IPS DF 4.7 (cell line): ENCODE data around the gene CHODL.

ENCODE experiments used
- DNase-seq: peaks from one replicate; pipeline ENCODE4 v3.0.0-alpha.2; 2013; ENCODE audit warnings: low spot score; ENCODE audit errors: extremely low read depth

The CHODL gene, protein sequence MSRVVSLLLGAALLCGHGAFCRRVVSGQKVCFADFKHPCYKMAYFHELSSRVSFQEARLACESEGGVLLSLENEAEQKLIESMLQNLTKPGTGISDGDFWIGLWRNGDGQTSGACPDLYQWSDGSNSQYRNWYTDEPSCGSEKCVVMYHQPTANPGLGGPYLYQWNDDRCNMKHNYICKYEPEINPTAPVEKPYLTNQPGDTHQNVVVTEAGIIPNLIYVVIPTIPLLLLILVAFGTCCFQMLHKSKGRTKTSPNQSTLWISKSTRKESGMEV

DNA sequence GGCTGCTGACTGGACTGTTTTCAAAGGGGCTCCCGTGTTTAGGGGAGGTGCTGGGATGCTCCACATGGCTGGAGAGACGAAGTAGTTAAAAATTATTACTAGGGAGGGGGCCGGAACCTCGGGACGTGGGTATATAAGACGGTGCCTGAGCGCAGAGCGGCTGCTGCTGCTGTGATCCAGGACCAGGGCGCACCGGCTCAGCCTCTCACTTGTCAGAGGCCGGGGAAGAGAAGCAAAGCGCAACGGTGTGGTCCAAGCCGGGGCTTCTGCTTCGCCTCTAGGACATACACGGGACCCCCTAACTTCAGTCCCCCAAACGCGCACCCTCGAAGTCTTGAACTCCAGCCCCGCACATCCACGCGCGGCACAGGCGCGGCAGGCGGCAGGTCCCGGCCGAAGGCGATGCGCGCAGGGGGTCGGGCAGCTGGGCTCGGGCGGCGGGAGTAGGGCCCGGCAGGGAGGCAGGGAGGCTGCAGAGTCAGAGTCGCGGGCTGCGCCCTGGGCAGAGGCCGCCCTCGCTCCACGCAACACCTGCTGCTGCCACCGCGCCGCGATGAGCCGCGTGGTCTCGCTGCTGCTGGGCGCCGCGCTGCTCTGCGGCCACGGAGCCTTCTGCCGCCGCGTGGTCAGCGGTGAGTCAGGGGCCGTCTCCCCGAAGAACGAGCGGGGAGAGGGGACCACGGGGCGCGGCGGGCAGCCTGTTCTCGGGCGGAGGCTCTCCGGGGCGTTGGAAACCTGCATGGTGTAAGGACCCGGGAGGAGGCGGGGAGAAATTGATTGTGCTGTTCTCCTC is at the start of gene CHODL:
Gene CHODL, plus strand, starts transcription at position 163 of the 793 bp plus-strand sequence. Its CDS starts 391 bp downstream, at position 554.
- DNase-seq, result no peak

DNA sequence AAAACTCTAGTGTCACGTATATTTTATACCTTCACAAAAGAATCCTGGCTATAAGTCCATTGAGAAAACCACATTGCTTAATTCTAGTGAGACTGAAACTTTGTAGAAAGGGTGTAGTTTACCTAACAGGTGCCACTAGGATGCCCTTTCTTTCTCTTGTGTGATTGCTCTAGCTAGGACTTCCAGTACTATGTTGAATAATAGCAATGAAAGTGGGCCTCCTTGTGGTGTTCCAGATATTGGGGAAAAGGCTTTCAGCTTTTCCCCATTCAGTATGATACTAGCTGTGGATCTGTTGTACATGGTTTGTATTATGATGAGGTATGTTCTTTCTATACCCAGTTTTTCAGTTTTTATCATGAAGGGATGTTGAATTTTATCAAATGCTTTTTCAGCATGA is 39.7 kb upstream of the CHODL start:
- no peak for DNase-seq

DNA sequence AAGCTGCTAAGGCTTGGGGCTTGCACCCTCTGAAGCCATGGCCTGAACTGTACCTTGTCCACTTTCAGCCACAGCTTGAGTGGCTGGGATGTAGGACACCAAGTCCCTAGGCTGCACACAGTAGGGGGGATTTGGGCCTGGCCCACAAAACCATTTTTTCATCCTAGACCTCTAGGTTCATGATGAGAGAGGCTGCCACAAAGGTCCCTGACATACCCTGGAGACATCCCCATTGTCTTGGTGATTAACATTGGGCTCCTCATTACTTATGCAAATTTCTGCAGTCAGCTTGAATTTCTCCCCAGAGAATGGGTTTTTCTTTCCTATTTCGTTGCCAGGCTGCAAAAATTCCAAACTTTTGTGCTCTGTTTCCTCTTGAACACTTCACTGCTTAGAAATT is 26.3 kb upstream of the CHODL start:
- peak; percentile 9 for DNase-seq

DNA sequence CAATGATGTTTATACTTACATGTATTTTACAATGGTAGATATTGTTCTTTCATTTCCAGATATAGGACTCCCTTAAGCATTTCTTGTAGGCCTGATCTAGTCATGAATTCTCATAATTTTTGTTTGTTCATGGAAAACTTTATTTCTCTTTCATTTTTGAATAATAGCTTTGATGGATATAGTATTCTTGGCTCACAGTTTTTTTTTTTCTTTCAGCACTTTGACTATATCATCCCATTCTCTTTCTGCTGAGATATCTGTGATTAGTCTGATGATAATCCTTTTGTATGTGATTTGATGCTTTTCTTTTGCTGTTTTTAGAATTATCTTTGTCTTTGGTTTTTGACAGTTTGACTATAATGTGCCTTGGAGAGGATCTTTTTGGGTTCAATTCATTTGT is 24.1 kb upstream of the CHODL start:
- DNase-seq, result no peak

DNA sequence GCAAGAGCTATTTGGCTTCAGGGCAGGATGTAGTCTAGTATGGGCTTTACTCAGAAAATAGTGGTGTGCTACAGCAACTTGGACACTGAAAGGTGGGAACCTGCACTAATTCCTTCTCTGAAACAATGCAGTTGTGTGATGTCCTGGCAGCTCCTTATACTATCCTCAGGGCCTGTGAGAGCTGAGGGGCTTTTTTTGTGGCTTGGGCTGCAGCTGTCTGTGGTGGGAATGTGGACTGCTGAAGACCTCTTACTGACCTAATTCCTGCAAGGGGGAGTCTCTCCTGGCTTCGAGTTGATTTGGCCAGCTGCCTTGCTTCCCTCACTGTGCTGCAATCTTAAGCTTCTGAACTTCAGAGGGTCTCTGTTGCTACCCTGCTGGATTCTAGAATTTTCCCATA is 22.3 kb upstream of the CHODL start:
- no peak for DNase-seq

DNA sequence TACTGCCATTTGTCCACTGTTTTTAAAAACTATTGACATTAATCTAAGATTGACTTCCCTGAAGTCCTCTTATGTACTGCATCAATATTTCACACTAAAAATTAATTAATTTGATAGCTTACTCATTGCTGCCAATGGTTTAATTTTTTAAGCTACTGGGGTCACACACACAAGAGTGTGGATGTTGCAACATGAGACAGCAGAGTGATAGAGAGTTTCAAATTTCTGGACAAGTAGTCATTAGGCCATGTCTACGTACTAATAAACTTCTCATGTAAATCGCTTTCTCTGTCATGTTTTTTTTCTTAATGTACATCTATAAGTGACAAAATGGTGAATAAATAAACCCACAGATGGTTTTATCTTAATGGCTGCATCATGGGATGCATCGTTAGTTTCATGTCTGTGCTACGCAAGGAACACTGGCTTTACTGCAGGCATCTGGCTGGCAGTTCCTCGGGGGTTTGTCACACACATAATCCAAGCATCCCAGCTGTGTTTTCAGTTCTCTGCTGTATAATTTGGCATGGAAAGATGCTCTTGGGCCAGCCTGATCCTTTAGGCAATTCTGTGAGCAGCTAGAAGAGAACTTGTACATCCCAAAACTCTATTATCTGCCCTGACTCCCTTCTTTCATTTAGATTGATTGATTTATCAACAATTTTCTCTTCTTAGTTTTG is 16.4 kb upstream of the CHODL start:
- no peak for DNase-seq

DNA sequence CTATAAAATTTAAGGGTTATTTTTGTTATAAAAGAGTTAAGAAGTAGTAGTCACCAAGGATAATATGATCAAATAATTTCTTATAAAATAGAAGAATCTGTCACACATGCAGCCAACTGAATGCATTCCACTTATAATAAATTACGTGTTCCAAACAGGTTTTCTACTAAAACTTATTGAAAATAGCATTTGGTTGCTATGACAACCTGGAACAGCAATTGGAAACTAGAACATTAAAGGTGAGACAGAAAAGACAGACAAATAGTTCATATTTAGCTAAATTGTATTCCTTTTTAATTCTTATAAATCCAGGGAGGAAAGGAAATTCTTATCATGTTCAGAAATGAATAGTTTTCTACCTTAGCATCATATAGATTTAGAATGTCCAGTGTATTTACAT is 9.1 kb upstream of the CHODL start:
- no peak for DNase-seq

DNA sequence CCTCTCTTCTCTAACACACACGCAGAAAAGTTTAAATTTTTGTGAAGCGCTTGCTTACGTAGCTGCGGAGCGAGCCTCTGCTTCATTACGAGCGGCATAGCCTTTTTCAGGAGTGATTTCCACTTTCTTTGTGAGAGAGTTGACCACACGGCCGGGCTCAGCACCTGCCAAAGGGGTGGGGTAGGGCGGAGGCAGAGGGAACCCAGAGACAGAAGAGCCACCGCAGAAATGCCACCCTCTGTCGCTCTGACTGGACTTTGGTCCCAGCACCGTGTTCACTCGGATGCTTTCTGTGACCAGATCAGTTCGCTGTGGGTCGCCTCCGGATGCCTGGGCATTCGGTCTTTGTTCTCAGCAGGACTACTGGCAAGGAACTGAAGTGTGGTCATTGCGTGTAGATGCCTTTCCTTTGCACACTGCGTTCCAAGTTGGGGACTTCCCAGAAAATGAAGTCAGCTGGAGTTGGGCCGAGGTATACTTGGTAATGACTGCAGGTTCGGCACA is 883 bp downstream of the CHODL start:
- DNase-seq, result no peak

DNA sequence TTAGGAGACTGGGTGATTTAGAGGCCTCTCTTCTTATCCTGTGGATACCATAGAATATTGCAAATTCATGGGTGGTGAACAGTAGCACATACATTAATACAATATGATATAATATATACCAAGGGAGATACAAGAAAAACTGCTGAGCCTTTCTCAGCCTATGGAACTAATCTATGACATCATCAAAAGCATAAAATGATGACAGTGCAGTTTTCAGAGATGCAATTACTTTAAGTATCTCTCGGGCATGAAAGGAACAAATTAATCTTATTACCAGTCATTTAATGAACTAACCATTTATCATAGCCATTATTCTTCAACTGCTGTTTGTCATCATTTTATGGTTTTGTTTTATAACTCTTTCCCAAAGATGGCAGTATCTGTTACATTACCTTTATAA is 3.5 kb downstream of the CHODL start:
- no peak for DNase-seq

DNA sequence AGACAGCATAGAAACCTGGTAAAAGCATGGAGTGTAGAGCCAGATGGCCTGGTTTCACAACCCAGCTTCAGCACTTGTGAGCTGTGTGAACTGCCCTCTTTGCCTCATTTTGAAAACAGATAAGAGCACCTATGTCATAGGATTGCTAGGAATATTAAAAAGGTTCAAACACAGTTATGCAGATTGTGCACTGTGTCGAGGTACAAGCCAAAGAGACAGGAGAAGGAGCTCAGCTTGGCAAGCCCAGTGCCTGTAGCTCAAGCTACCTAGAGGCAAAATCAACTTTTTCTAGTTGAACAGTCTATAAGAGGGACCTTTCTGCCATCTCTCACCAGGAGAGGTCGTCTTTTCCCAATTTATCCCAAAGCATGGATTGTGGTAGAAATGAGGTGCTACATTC is 5.0 kb downstream of the CHODL start:
- DNase-seq, result no peak

DNA sequence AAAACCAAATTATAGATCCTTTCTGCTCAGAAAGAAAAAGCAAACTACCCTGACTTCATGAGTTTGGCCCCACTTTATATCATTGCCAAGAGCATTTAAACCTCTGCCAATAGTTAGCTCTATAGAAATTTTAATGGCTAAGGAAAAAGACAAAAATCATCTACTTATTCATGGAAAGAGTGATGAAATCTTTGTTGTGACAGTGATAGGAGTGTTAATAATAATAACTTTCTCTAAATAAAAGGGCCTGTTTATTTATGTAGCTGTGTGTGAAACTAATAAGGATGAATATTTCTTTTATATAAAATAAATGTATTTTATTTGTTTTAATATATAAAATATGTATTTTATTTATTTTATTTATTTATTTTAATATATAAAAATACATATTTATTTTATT is 6.4 kb downstream of the CHODL start:
- DNase-seq, result no peak

DNA sequence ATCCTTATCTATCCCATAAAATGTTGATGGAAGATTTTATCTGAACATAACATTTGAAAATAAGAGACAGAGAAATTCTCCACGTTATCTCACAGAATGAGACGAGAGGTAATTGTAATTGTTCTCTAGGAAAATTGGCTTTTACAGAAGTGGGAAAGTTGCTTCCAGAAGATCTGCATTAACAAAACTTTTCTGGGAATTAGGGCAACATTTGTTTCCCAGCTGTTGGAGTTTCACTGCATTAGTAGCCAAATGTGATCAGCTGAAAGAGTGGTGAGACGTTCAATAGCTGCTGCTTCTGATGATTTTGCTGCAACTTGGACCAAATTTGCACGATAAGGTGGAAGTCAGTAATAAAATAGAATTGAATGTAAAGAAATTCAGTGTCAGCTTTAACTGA is 7.6 kb downstream of the CHODL start:
- DNase-seq, result no peak

DNA sequence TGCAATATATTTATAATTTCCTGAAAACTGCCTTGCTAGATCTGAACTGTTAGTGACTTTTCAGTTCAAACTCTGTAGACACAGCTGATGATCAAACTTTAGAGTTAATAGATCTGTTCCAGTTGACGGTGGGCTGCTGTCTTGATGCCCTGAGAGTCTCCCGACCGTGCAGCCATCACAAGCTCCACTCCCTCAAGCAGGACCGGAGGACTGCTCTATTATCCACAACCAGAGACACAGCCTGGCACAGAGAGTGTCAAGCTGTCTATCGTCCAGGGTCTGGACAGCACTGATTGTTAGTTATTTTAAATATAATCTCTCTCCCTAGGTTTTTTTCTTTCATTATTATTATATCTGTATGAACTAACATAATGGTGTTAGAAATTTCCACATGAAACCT is 8.0 kb downstream of the CHODL start:
- no peak for DNase-seq

DNA sequence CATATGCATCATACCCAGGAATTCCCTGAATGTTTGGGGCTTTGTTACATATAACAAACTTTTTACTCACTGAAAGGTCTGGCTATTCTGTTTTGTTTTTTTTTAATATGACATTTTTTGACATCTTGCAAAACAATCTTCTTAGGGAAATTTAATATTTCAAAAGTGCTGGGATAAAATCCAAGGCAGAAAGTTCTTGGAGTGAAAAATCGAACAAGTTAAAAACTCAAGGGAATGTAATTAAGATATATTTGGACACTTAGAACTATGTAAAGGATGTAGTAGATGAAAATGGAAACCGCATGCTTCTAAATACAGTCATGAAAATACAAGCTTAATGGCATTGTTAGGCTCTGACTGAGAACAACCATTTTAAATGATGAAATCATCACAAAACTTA is 8.6 kb downstream of the CHODL start:
- no peak for DNase-seq

DNA sequence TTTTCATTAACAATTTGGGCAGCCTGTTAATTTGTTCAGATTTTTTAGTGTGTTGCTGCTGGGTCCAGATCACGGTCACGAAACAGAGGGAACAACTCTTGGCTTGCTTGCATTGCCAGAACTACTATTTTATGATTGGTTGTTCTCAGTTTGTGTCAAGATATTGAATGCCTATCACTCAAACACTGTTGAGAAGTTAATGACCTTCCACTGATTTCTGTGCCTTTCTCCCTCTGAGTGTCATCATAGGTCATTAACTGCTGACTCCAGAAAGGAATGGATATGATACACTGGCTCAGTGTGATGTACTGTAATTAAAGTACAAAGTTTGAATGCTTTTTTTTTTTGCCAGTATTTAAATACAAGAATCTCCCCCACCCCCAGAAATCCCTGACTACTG is 9.2 kb downstream of the CHODL start:
- DNase-seq, result no peak

DNA sequence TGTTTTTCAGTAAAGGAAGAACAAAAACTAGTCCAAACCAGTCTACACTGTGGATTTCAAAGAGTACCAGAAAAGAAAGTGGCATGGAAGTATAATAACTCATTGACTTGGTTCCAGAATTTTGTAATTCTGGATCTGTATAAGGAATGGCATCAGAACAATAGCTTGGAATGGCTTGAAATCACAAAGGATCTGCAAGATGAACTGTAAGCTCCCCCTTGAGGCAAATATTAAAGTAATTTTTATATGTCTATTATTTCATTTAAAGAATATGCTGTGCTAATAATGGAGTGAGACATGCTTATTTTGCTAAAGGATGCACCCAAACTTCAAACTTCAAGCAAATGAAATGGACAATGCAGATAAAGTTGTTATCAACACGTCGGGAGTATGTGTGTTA is 21.3 kb downstream of the CHODL start:
- DNase-seq, result no peak

DNA sequence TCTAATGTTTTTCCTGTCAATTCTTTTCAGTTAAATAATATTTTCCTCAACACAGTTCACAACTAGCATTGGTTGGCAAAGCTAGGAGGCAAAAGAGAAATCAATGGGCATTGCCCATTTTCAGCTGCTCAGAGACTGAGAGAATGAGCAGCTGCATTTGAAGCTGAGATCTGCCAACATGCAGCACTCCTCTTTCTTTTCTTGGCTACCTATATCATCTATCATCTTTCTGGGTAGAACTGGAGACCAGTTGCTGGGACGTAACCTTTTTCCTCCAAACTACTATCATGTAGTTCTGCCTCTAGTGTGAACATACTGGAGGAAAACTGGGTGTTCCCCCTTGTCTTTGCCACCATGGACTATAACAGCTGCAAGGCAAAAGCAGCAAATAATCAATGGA is 22.9 kb downstream of the CHODL start:
- no peak for DNase-seq

DNA sequence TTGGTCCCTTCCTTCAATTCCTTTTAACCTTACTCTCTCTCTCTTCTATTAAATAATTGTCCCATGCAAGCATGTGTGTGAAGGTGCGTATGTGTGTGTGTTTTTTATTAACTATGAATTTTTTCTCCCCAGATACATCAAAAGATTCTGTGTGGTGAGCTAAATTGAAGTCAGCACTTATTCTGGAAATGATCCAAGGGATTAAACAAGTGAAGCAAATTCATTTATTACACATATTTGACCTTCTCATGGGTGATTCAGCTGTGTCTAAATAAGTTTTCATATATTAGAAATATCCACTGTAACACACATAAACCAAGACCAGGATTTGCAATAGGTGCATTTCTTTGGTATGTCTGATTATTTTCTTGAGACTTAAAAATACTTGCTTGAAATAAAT is 24.3 kb downstream of the CHODL start:
- no peak for DNase-seq

DNA sequence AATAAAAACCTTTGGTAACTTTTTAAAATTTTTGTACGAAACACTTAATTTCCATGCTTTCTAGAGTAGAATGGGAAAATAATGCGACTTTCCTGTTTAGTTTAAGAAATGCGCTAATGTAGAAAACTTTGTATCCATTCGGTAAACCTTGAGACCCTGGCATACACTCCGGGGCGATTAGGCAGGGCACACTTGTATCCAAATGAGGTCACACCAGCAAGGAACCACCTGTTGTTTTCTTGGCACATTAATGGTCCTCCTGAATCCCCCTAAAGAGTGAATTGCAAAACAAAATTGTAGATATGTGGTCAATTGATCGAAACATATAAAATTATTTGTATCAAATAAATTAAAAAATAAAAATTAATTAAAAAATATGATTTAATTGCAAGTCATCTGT is 25.2 kb downstream of the CHODL start:
- no peak for DNase-seq

DNA sequence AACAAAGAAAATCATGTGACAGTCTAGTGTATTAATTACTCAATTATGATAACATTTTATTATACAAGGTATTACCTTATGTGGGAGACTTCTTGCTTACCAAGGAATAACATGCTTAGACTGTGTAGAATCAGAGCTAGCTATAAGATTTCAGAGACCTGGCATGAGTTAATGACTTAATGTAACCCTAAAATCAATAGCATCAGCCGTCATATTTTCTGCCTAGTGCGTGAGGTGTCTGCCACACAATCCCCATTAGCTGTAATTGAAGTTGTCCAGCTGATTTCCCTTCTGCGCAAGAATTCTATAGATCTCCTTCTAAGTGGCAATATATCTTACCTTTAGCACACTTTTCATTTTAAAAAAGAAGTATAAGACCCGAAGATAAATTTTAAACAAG is 28.8 kb downstream of the CHODL start:
- no peak for DNase-seq

DNA sequence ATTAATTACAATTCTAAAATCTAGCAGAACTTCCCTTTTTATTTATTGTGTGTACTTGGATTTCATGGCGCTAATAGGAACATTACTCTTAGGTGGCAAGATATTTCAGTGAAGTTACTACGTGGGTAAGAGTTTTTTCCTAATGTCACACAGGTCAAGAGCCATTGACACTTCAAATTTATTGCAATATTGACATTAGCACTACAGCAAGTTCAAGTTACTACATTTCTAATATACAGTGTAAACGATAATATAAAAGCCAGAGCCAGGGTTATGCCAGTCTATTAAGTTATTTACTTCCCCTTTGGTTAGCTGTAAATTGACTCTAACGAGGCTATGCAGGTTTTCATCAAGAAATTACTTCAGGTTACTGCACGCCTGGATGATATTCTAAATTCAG is 29.7 kb downstream of the CHODL start:
- DNase-seq, result no peak

DNA sequence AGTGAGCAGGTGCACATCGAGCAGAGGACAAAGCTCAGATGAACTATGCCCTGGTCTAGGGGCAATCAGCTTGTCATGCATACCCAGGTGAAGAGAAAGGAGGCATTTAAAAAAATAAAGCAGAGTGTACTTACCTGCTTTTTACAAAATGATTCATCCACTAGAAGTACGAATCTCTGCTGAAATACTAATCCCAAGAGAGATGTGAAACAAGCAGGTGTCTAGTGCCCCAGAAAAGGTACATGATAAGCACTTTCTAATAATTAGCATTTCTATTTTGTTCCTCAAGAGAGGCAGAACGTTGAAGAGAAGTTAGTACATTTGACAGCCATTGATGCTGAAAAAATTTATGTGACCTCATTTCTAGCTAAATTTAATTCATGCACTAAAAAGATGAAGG is 31.1 kb downstream of the CHODL start:
- DNase-seq, result no peak
